H9 (cell line): ENCODE data around the gene XRCC3. TPM values are rescaled to one million over a fixed set of nuclear protein-coding genes. Genes with fewer than 3 reads are reported as not detected.

Experiments used
- DNase-seq: peaks from one replicate; pipeline ENCODE4 v3.0.0-alpha.2; 2017
- H2AFZ ChIP-seq: one replicate; pipeline ENCODE4 v1.6.1; 2013; ENCODE audit warnings: mild to moderate bottlenecking, low read length, control low read depth, moderate library complexity
- H2AK5ac ChIP-seq: 2 replicates; pipeline ENCODE4 v1.6.1; 2013; ENCODE audit warnings: low read length, control low read depth, mixed read lengths; ENCODE audit not compliant: insufficient read length
- H2BK120ac ChIP-seq: one replicate; pipeline ENCODE4 v1.6.1; 2013; ENCODE audit warnings: low read depth, mild to moderate bottlenecking, low read length, control low read depth, inconsistent platforms; ENCODE audit not compliant: poor library complexity, severe bottlenecking
- H2BK12ac ChIP-seq: 2 replicates; pipeline ENCODE4 v1.6.1; 2013; ENCODE audit warnings: low read length, control low read depth, mixed read lengths, low read depth; ENCODE audit not compliant: insufficient read length
- H2BK15ac ChIP-seq: 2 replicates; pipeline ENCODE4 v1.6.1; 2013; ENCODE audit warnings: low read depth, low read length, control low read depth
- H2BK20ac ChIP-seq: one replicate; pipeline ENCODE4 v1.6.1; 2013; ENCODE audit warnings: low read depth, mild to moderate bottlenecking, low read length, control low read depth, inconsistent platforms; ENCODE audit not compliant: poor library complexity, severe bottlenecking
- H2BK5ac ChIP-seq: 2 replicates; pipeline ENCODE4 v1.6.1; 2013; ENCODE audit warnings: low read length, control low read depth, mixed read lengths; ENCODE audit not compliant: insufficient read length
- H3K14ac ChIP-seq: 2 replicates; pipeline ENCODE4 v1.6.1; 2013; ENCODE audit warnings: low read length, control low read depth; ENCODE audit not compliant: insufficient read depth
- H3K18ac ChIP-seq: 2 replicates; pipeline ENCODE4 v1.6.1; 2013; ENCODE audit warnings: low read depth, mild to moderate bottlenecking, mixed read lengths, low read length, control low read depth; ENCODE audit not compliant: insufficient read length
- H3K23ac ChIP-seq: 2 replicates; pipeline ENCODE4 v1.6.1; 2013; ENCODE audit warnings: low read length, control low read depth, mixed read lengths, low read depth; ENCODE audit not compliant: insufficient read length
- H3K23me2 ChIP-seq: 2 replicates; pipeline ENCODE4 v1.6.1; 2013; ENCODE audit warnings: low read depth, mild to moderate bottlenecking, mixed read lengths, low read length, control low read depth; ENCODE audit not compliant: insufficient read length, poor library complexity, severe bottlenecking
- H3K27ac ChIP-seq: 2 replicates; pipeline ENCODE4 v1.5.1; 2013; ENCODE audit warnings: low read length, control low read depth, mixed read lengths, low read depth; ENCODE audit not compliant: insufficient read length
- H3K27me3 ChIP-seq: 2 replicates; pipeline ENCODE4 v1.6.1; 2013; ENCODE audit warnings: low read length, control low read depth, inconsistent platforms; ENCODE audit not compliant: insufficient read depth
- H3K4ac ChIP-seq: 2 replicates; pipeline ENCODE4 v1.6.1; 2013; ENCODE audit warnings: low read depth, mild to moderate bottlenecking, control low read depth, inconsistent platforms, low read length, moderate library complexity
- H3K4me1 ChIP-seq: 2 replicates; pipeline ENCODE4 v1.6.1; 2013; ENCODE audit warnings: low read length, control low read depth, inconsistent platforms; ENCODE audit not compliant: insufficient read depth
- H3K4me2 ChIP-seq: 2 replicates; pipeline ENCODE4 v1.6.1; 2013; ENCODE audit warnings: low read length, control low read depth, mixed read lengths; ENCODE audit not compliant: insufficient read length, insufficient read depth
- H3K56ac ChIP-seq: 2 replicates; pipeline ENCODE4 v1.6.1; 2013; ENCODE audit warnings: low read depth, mild to moderate bottlenecking, mixed read lengths, low read length, control low read depth; ENCODE audit not compliant: insufficient read length
- H3K79me1 ChIP-seq: 2 replicates; pipeline ENCODE4 v1.6.1; 2013; ENCODE audit warnings: low read depth, mild to moderate bottlenecking, moderate library complexity, low read length, control low read depth, inconsistent platforms; ENCODE audit not compliant: insufficient read depth, poor library complexity, severe bottlenecking
- H3K79me2 ChIP-seq: 2 replicates; pipeline ENCODE4 v1.6.1; 2013; ENCODE audit warnings: low read length, control low read depth, inconsistent platforms; ENCODE audit not compliant: insufficient read depth
- H3K9ac ChIP-seq: 2 replicates; pipeline ENCODE4 v1.6.1; 2013; ENCODE audit warnings: low read length, control low read depth, mixed read lengths; ENCODE audit not compliant: insufficient read length; ENCODE audit errors: extremely low read depth
- H3K9me3 ChIP-seq: one replicate; pipeline ENCODE4 v1.6.1; 2013; ENCODE audit warnings: low read depth, low read length, inconsistent platforms; ENCODE audit not compliant: control insufficient read depth
- H3T11ph ChIP-seq: one replicate; pipeline ENCODE4 v1.6.1; 2013; ENCODE audit warnings: mild to moderate bottlenecking, low read length, control low read depth, inconsistent platforms
- H4K20me1 ChIP-seq: one replicate; pipeline ENCODE4 v1.6.1; 2013; ENCODE audit not compliant: control insufficient read depth, insufficient read length, insufficient read depth
- H4K5ac ChIP-seq: 2 replicates; pipeline ENCODE4 v1.6.1; 2013; ENCODE audit warnings: low read depth, mild to moderate bottlenecking, mixed read lengths, low read length, control low read depth; ENCODE audit not compliant: insufficient read length
- H4K8ac ChIP-seq: replicated peaks from 2 replicates; pipeline ENCODE4 v1.6.1; 2013; ENCODE audit warnings: low read length, control low read depth, mixed read lengths, low read depth; ENCODE audit not compliant: insufficient read length
- H4K91ac ChIP-seq: 2 replicates; pipeline ENCODE4 v1.6.1; 2013; ENCODE audit warnings: low read depth, mild to moderate bottlenecking, moderate library complexity, mixed read lengths, low read length, control low read depth; ENCODE audit not compliant: insufficient read length
- H3K27ac Mint-ChIP-seq, 3 experiments: 2 replicates in 2 of 3; 3 replicates in 1 of 3; pipeline ENCODE4 v1.8.0; 2020 to 2021; ENCODE audit warnings: mixed read lengths in 3 of 3, mild to moderate bottlenecking in 1 of 3, moderate library complexity in 1 of 3
- H3K27me3 Mint-ChIP-seq: 2 replicates; pipeline ENCODE4 v1.8.0; 2021; ENCODE audit warnings: low read depth, mild to moderate bottlenecking, moderate library complexity, mixed read lengths
- H3K36me3 Mint-ChIP-seq, 3 experiments: 2 replicates in 2 of 3; 3 replicates in 1 of 3; pipeline ENCODE4 v1.8.0; 2020 to 2021; ENCODE audit warnings: low read depth in 3 of 3, mixed read lengths in 3 of 3; ENCODE audit not compliant: insufficient read depth in 1 of 3
- H3K4me1 Mint-ChIP-seq, 2 experiments: 2 replicates each; pipeline ENCODE4 v1.8.0; 2020; ENCODE audit warnings: mixed read lengths in 2 of 2
- H3K4me3 Mint-ChIP-seq, 2 experiments: 2 replicates in 1 of 2; 3 replicates in 1 of 2; pipeline ENCODE4 v1.8.0; 2020 to 2021; ENCODE audit warnings: mild to moderate bottlenecking in 2 of 2, mixed read lengths in 2 of 2, moderate library complexity in 1 of 2
- H3K9me3 Mint-ChIP-seq, 2 experiments: 2 replicates in 1 of 2; 3 replicates in 1 of 2; pipeline ENCODE4 v1.8.0; 2020; ENCODE audit warnings: mild to moderate bottlenecking in 2 of 2, mixed read lengths in 2 of 2, moderate library complexity in 1 of 2
- CTCF ChIP-seq: fragments of 200-600 bp; sonication (generic); conservative IDR thresholded peaks from 3 replicates; pipeline ENCODE4 v1.8.0; 2021; ENCODE audit warnings: antibody characterized with exemption, mild to moderate bottlenecking
- WGBS: extraction: QIAGEN DNeasy Blood & Tissue Kit; methylation state at CpG from one replicate; pipeline ENCODE4 v1.1.7; 2013; ENCODE audit warnings: missing lambda C conversion rate, low lambda C conversion rate, mixed read lengths; ENCODE audit not compliant: insufficient read length; ENCODE audit errors: extremely low coverage; 5-methylcytosine and 5-hydroxymethylcytosine counted together
- total RNA-seq: library from RNA; stranded (reverse); gene quantifications from 2 replicates; pipeline ENCODE4 v1.2.1, GENCODE V29; 2021

Gene XRCC3
- total RNA-seq, 1 experiment from 2014 or later = 45.3 TPM

- TF ChIP-seq CTCF = no peak
- Histone ChIP-seq H3K27me3 (no peaks in the 10 kb centered on the region), H3K23me2 (no peaks in the 10 kb centered on the region), H3T11ph (no peak overlapping the region), H3K23ac (no peak overlapping the region), H4K5ac (no peak overlapping the region), H2AK5ac (no peak overlapping the region), H3K79me1 (no peaks in the 10 kb centered on the region), H2AFZ (no peak overlapping the region), H3K18ac (no peak overlapping the region), H3K27ac (no peak overlapping the region), H3K4ac (no peak overlapping the region), H4K91ac (no peak overlapping the region), H3K9me3 (no peaks in the 10 kb centered on the region), H2BK120ac (no peak overlapping the region), H4K8ac (no peak overlapping the region), H2BK5ac (no peak overlapping the region), H3K79me2 (no peaks in the 10 kb centered on the region), H3K56ac (no peak overlapping the region), H4K20me1 (peaks cover 3% of the 10 kb centered on the region), H2BK20ac (no peak overlapping the region), H2BK12ac (no peak overlapping the region), H2BK15ac (no peak overlapping the region), H3K14ac (no peak overlapping the region), H3K4me2 (no peak overlapping the region), H3K9ac (no peak overlapping the region), H3K4me1 (no peaks in the 10 kb centered on the region; the same call in 1 of the 2 replicates)
- H3K9me3 Mint-ChIP-seq = no peaks in the 10 kb centered on the region
- peak overlapping the region in 2 of 3 experiments; percentile 77 to 81; a peak in 3 of 7 replicates for H3K27ac Mint-ChIP-seq
- no peaks in the 10 kb centered on the region for H3K27me3 Mint-ChIP-seq
- H3K4me1 Mint-ChIP-seq = peaks cover 11% of the 10 kb centered on the region in 2 experiments
- H3K4me3 Mint-ChIP-seq = no peak overlapping the region
- no CpG with 5 or more reads among the region's 22 CpGs for WGBS
- H3K36me3 Mint-ChIP-seq = peaks cover 3 to 42% (median 22%) of the 10 kb centered on the region in 3 experiments
- DNase-seq = no peak
These were observed 20.7 kb upstream of the XRCC3 start for GRCh38 chr14:103735815-103736545.
